T-cell (primary cell): ENCODE measurements around the gene E4F1. TPM values are rescaled to one million over a fixed set of nuclear protein-coding genes. Genes with fewer than 3 reads are reported as not detected.

ENCODE experiments used
- ATAC-seq, 4 experiments: fragments of 200-7000 bp in 3 of 4; fragments of 150-1000 bp in 1 of 4; cut with Tn5 transposase; replicated peaks in 1 of 4; 1 replicate in 3 of 4; 2 replicates in 1 of 4; pipeline ENCODE4 v1.10.0; 2021; ENCODE audit warnings: moderate library complexity in 3 of 4, mild to moderate bottlenecking in 2 of 4, moderate number of reproducible peaks in 1 of 4
- CTCF ChIA-PET, 2 donors: fragments of 300-600 bp; sonication (Branson Sonifier 250); formaldehyde crosslinking; loops; one replicate each; lab custom pipeline; 2022; ENCODE audit warnings: antibody characterized with exemption in 2 of 2; lab: Charles Lee
- POLR2A ChIA-PET, 2 donors: fragments of 300-600 bp; sonication (Branson Sonifier 250); formaldehyde crosslinking; loops; one replicate each; lab custom pipeline; 2022; ENCODE audit warnings: antibody characterized with exemption in 2 of 2; lab: Charles Lee
- DNase-seq, 35 experiments: peaks; one replicate each; pipeline versions ENCODE4 v3.0.0 to v3.0.0-alpha.2; 2013 to 2023
- H3K27ac ChIP-seq: one replicate; pipeline ENCODE4 v1.5.1; 2013; ENCODE audit warnings: low read length
- H3K27me3 ChIP-seq, 2 experiments: replicated peaks in 1 of 2; 1 replicate in 1 of 2; 2 replicates in 1 of 2; pipeline versions ENCODE4 v1.6.1 to v1.7.0; 2013; ENCODE audit warnings: low read length in 1 of 2, mixed read lengths in 1 of 2; ENCODE audit not compliant: control insufficient read depth in 2 of 2, insufficient read depth in 2 of 2; ENCODE audit errors: extremely low read depth in 1 of 2
- H3K36me3 ChIP-seq, 2 donors: 1 replicate in 1 of 2; 2 replicates in 1 of 2; pipeline versions ENCODE4 v1.6.1 to v1.7.0; 2013; ENCODE audit warnings: low read length in 1 of 2; ENCODE audit not compliant: control insufficient read depth in 2 of 2, insufficient read depth in 1 of 2; ENCODE audit errors: extremely low read depth in 1 of 2
- H3K4me1 ChIP-seq, 2 experiments: 1 replicate in 1 of 2; 2 replicates in 1 of 2; pipeline versions ENCODE4 v1.6.1 to v1.7.0; 2013; ENCODE audit warnings: low read length in 2 of 2, mixed read lengths in 1 of 2; ENCODE audit not compliant: insufficient read depth in 2 of 2, control insufficient read depth in 1 of 2; ENCODE audit errors: extremely low read depth in 1 of 2
- H3K4me3 ChIP-seq, 2 donors: 1 replicate in 1 of 2; 2 replicates in 1 of 2; pipeline versions ENCODE4 v1.5.1 to v1.7.0; 2013; ENCODE audit warnings: mild to moderate bottlenecking in 2 of 2, low read length in 1 of 2, moderate library complexity in 1 of 2; ENCODE audit not compliant: control insufficient read depth in 1 of 2; ENCODE audit errors: extremely low read depth in 1 of 2
- H3K9me3 ChIP-seq: 2 replicates; pipeline ENCODE4 v1.7.0; 2013
- H3K27ac Mint-ChIP-seq, 2 donors: one replicate each; pipeline ENCODE4 v1.8.0; 2020 to 2021; ENCODE audit warnings: mild to moderate bottlenecking in 2 of 2, mixed read lengths in 2 of 2
- H3K27me3 Mint-ChIP-seq, 2 donors: one replicate each; pipeline ENCODE4 v1.8.0; 2021 to 2022; ENCODE audit warnings: mixed read lengths in 2 of 2
- H3K36me3 Mint-ChIP-seq: one replicate; pipeline ENCODE4 v1.8.0; 2021; ENCODE audit warnings: mixed read lengths
- H3K4me1 Mint-ChIP-seq, 3 donors: one replicate each; pipeline ENCODE4 v1.8.0; 2020 to 2022; ENCODE audit warnings: mixed read lengths in 3 of 3, mild to moderate bottlenecking in 1 of 3
- H3K4me3 Mint-ChIP-seq, 3 donors: one replicate each; pipeline ENCODE4 v1.8.0; 2020 to 2022; ENCODE audit warnings: mild to moderate bottlenecking in 3 of 3, mixed read lengths in 3 of 3, moderate library complexity in 3 of 3
- H3K9me3 Mint-ChIP-seq, 3 donors: one replicate each; pipeline ENCODE4 v1.8.0; 2020 to 2022; ENCODE audit warnings: mixed read lengths in 3 of 3
- whole genome bisulfite sequencing: methylation state at CpG from one replicate; pipeline ENCODE4 v1.1.5; 2013; ENCODE audit warnings: missing lambda C conversion rate; ENCODE audit not compliant: insufficient coverage; 5-methylcytosine and 5-hydroxymethylcytosine counted together
- total RNA-seq, 35 experiments: library from RNA in 6 of 35; stranded (reverse) in 6 of 35; fragments of 120-200 nt in 1 of 35; gene quantifications; one replicate each; pipeline versions ENCODE4 v1.2.1 to v1.2.4 and lab custom pipeline; 2013 to 2026

The E4F1 gene
- total RNA-seq, 5 donors from 2014 or later (not counting 1 experiment from before 2014, with no cell fraction given): 32.8 to 52.0 (median 47.0) TPM

DNA sequence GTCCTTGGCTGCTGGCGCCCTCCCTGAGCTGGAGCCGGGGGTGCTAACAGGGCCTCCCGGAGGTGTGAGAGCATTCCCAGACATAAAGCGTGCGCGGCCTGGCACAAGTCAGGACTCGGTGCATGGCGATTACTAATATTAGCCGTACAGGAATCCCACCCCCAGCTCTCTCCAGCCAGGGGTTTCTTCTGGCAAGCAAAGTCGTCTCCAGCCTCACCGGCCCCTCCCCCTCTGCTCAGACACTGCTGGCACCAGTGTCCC lies 32.0 kb upstream of the E4F1 start:
- Histone ChIP-seq H3K4me3 (no peak overlapping the region), H3K36me3 (no peaks in the 10 kb centered on the region), H3K4me1 (peaks cover 0 to 12% of the 10 kb centered on the region in 2 experiments), H3K9me3 (no peaks in the 10 kb centered on the region), H3K27me3 (peaks cover 0 to 31% of the 10 kb centered on the region in 2 experiments), H3K27ac (no peak overlapping the region)
- DNase-seq (no peak), ATAC-seq (no peak)
- H3K4me3 Mint-ChIP-seq: no peak overlapping the region
- ChIA-PET POLR2A (no interaction called here), CTCF (no interaction called here)
- peaks cover 5 to 9% of the 10 kb centered on the region in 2 donors for H3K27me3 Mint-ChIP-seq
- H3K27ac Mint-ChIP-seq: no peak overlapping the region
- 87% methylated on average over 11 of the region's 11 CpGs for WGBS
- H3K9me3 Mint-ChIP-seq: no peaks in the 10 kb centered on the region
- peaks cover 0 to 8% (median 4%) of the 10 kb centered on the region in 3 donors for H3K4me1 Mint-ChIP-seq
- H3K36me3 Mint-ChIP-seq: no peaks in the 10 kb centered on the region

DNA sequence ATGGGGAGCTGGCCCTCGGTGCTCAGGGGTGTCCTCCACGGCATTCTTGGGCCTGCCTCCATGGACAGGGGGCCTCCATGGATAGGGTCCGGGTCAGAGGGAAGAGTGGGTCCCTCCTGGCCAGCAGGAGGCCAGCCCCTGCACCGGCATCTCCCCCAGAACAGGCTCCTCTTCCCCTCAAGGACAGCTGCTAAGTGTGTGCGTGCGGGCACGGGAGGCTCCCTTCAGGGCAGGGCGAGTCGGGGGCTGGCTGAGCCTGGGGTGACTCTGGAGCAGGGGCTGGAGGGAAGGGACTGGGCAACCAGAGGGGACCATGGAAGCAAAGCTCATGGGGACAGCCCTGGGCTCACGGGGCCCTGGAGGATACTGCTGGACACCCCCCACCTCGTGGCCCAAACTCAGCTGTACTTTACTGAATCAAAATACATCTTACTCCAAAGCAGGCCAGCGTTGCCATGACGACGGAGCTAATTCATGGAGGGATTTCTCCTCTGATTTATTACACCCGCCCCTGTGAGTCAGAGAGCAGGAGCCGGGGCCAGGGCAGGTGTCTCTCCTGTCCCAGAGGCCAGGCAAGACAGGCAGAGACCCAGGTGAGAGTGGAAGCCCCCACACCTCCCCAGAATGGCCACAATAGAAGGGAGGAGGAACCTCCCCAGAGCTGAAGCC lies 29.1 kb upstream of the E4F1 start:
- ChIA-PET CTCF (interaction anchor here in 1 of 2 donors (0.9 to 1.1 kb wide), 2 partner anchors 64 to 307 kb away, joined by 3 to 5 read pairs; no protein-coding TSS in a partner anchor), POLR2A (interaction anchor here in 1 of 2 donors (1.1 kb wide), 1 partner anchor 307 kb away, joined by 3 read pairs; no protein-coding TSS in a partner anchor)
- Mint-ChIP-seq H3K27me3 (peaks cover 11 to 29% of the 10 kb centered on the region in 2 donors), H3K4me1 (peaks cover 0 to 8% (median 4%) of the 10 kb centered on the region in 3 donors), H3K4me3 (peak overlapping the region in 1 of 3 donors; percentile 61), H3K36me3 (no peaks in the 10 kb centered on the region), H3K27ac (no peak overlapping the region), H3K9me3 (no peaks in the 10 kb centered on the region)
- no peaks in the 10 kb centered on the region for H3K9me3 ChIP-seq
- H3K27ac ChIP-seq: no peak overlapping the region
- peaks cover 3 to 50% of the 10 kb centered on the region in 2 experiments for H3K27me3 ChIP-seq
- peaks cover 0 to 18% of the 10 kb centered on the region in 2 experiments for H3K4me1 ChIP-seq
- 54% methylated on average over 4 of the region's 16 CpGs for WGBS
- ATAC-seq: peak in 1 of 4 experiments; percentile 11
- peak in 1 of 35 experiments; percentile 22 for DNase-seq
- no peaks in the 10 kb centered on the region for H3K36me3 ChIP-seq
- H3K4me3 ChIP-seq: no peak overlapping the region

DNA sequence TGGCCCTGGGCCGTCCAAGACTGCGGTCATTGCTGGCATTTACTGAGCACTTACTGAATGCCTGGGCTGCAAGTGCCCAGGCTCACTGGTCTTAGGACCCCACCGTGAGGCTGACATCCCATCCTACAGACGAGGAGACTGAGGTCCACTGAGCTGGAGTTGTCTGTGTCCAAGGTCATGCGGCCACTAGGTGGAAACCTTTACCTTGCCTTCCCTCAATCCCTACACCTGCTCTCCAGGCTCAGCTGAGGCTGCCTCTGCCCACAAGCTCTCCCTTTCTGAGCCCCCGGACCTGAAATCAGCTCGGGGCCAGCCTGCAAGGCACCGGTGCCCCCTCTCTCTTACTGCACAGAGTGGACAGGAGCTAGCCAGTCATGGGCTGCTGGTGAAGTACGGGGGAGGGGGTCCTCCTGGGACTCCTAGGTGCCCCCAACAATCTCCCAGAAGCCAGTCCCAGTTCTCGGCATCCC lies 28.5 kb upstream of the E4F1 start:
- Mint-ChIP-seq H3K4me3 (peak overlapping the region; percentile 7 to 61 (median 43)), H3K27me3 (peaks cover 11 to 29% of the 10 kb centered on the region in 2 donors), H3K27ac (no peak overlapping the region), H3K36me3 (no peaks in the 10 kb centered on the region), H3K9me3 (no peaks in the 10 kb centered on the region), H3K4me1 (peaks cover 0 to 8% (median 4%) of the 10 kb centered on the region in 3 donors)
- ATAC-seq (peak; percentile 69 to 80 (median 78)), DNase-seq (peak in 30 of 35 experiments; percentile 16 to 78 (median 42))
- no peak overlapping the region for H3K4me3 ChIP-seq
- POLR2A ChIA-PET: interaction anchor here in 1 of 2 donors (1.1 kb wide), 1 partner anchor 306 kb away, joined by 3 read pairs; no protein-coding TSS in a partner anchor
- peaks cover 0 to 18% of the 10 kb centered on the region in 2 experiments for H3K4me1 ChIP-seq
- no peaks in the 10 kb centered on the region for H3K9me3 ChIP-seq
- CTCF ChIA-PET: interaction anchor here in 1 of 2 donors (0.5 to 1.1 kb wide), 3 partner anchors 60 to 306 kb away, joined by 3 to 7 read pairs (median 5); no protein-coding TSS in a partner anchor
- no peak overlapping the region for H3K27ac ChIP-seq
- H3K36me3 ChIP-seq: no peaks in the 10 kb centered on the region
- H3K27me3 ChIP-seq: peaks cover 3 to 56% of the 10 kb centered on the region in 2 experiments
- WGBS: 40% methylated on average over 5 of the region's 10 CpGs

DNA sequence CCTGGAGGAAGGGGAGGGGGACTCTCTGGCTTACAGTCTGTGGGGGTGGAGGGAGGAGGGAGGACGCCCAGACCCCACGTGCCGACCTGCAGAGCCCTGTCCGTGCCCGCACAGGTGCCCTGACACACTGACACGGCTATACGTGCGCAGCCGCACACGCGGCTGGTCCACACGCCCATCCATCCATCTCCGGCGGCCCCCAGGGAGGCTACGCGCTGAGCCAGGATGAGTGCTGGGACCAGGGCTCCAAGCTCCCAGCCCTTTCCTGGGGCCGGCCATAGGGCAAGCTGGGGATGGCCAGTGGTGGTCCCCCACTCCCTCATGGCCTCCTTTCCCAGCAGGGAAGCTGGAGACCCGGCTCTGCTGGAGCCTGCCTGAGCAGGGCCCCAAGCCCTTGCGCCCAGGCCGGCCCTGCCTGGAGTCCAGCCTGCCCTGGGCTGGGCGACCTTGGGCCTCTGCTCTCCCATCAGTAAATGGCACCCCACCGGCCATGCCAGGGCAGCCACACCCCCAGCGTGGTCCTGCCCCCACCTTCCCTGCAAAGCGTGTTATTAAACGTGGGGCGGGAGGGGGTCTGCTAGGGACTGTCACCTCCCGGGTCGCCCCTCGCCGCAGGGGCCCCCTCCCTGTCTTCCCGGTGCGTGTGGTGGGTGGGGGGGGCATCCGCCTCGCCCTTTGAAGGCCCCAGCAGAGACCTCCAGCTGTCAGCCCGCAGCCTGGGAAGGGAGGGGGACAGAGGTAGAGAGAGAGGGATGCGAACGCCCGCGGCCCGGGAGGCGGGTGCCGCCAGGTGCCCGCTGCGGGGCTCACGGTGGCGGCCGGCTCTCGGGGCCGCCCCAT lies 27.8 kb upstream of the E4F1 start:
- 3% methylated on average over 36 of the region's 49 CpGs for WGBS
- CTCF ChIA-PET: interaction anchor here in 1 of 2 donors (0.5 to 1.1 kb wide), 2 partner anchors 59 to 306 kb away, joined by 5 to 7 read pairs; no protein-coding TSS in a partner anchor
- Histone ChIP-seq H3K27me3 (peaks cover 3 to 58% of the 10 kb centered on the region in 2 experiments), H3K36me3 (no peaks in the 10 kb centered on the region), H3K4me3 (peak overlapping the region in 1 of 2 donors; percentile 29), H3K27ac (no peak overlapping the region), H3K4me1 (peaks cover 0 to 18% of the 10 kb centered on the region in 2 experiments), H3K9me3 (no peaks in the 10 kb centered on the region)
- DNase-seq (peak in 2 of 35 experiments; percentile 12 to 19), ATAC-seq (peak; percentile 13 to 39 (median 29))
- Mint-ChIP-seq H3K27ac (no peak overlapping the region), H3K36me3 (no peaks in the 10 kb centered on the region), H3K9me3 (no peaks in the 10 kb centered on the region), H3K4me3 (peak overlapping the region in 2 of 3 donors; percentile 37 to 61), H3K4me1 (peaks cover 0 to 8% (median 4%) of the 10 kb centered on the region in 3 donors), H3K27me3 (peaks cover 11 to 35% of the 10 kb centered on the region in 2 donors)
- POLR2A ChIA-PET: interaction anchor here (0.6 to 1.1 kb wide), 2 partner anchors 221 to 306 kb away, joined by 3 read pairs; no protein-coding TSS in a partner anchor

DNA sequence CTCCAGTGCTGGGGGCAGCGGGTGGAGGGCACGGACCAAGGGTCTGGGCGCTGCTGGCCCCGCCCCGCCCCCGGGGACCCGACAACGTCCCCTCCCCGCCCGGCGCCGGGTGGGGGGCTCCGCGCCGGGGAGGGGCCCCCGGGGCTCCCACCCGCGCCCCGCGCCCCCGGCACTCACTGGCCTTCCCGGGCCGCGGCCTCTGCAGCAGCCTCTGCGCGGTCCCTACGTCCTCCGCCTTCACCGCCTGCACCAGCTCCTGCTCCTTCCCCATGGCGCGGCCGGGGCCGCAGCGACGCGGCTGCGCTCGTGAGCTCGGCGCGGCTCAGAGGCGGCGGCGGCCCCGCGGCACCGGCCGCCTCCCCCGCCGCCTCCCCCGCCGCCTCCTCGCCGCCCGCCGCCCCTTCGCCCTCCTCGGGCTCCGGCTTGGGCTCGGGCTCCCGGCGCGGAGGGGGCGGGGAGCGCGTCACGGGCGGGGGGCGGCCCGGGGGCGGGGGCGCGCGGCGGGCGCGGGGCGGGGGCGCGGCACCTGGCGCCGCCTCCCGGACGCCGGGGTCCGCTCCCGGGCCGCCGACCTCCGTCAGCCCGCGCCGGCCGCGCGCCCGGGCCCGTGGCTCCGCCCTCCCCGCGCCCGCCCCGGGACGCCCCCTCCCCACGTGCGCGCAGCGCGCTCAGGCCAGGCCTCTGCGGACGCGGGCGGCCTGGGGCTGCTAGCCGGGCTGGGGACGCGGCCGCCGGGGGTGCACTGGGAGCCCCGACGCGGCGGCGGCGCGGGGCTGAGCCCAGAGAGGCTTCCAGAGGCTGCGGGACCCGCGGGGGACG lies 27.0 kb upstream of the E4F1 start, which contains the start of gene CASKIN1:
Gene CASKIN1, minus strand, starts transcription at position 444 of the 819 bp plus-strand sequence. Its CDS starts 173 bp downstream, at position 271.
- Histone ChIP-seq H3K27ac (no peak within 1 kb of the TSS), H3K4me1 (peaks cover 0 to 18% of the 10 kb centered on the region in 2 experiments), H3K27me3 (peaks cover 3 to 58% of the 10 kb centered on the region in 2 experiments), H3K36me3 (no peaks in the 10 kb centered on the region), H3K9me3 (no peaks in the 10 kb centered on the region), H3K4me3 (peak within 1 kb of the TSS in 1 of 2 donors; percentile 44)
- no peak within 1 kb of the TSS for H3K27ac Mint-ChIP-seq
- H3K4me1 Mint-ChIP-seq: peaks cover 0 to 8% (median 4%) of the 10 kb centered on the region in 3 donors
- no peaks in the 10 kb centered on the region for H3K36me3 Mint-ChIP-seq
- H3K27me3 Mint-ChIP-seq: peaks cover 11 to 35% of the 10 kb centered on the region in 2 donors
- no peaks in the 10 kb centered on the region for H3K9me3 Mint-ChIP-seq
- 1% methylated on average over 91 of the region's 129 CpGs for WGBS
- peak in 2 of 35 experiments; percentile 20 to 47 for DNase-seq
- peak; percentile 35 to 44 (median 42) for ATAC-seq
- POLR2A ChIA-PET: interaction anchor here in 1 of 2 donors (0.6 kb wide), 1 partner anchor 220 kb away, joined by 3 read pairs; no protein-coding TSS in a partner anchor
- CTCF ChIA-PET: no interaction called here
- H3K4me3 Mint-ChIP-seq: peak within 1 kb of the TSS; percentile 41 to 72 (median 53)
